ENCODE measurements around the gene PTPRS. TPM values are rescaled to one million over a fixed set of nuclear protein-coding genes. Genes with fewer than 3 reads are reported as not detected.

The PTPRS gene
- total and polyA plus RNA-seq, 4 donors, result 10.9 to 96.7 (median 46.4) TPM

- TF ChIP-seq CTCF (IDR thresholded peaks at IDR 0.05; ENCODE audit: control extremely low read depth, extremely low read depth), result no peak
- no peaks in the 10 kb centered on the region for H3K27me3 ChIP-seq (ENCODE audit: control insufficient read depth in 3 of 3, insufficient read depth in 3 of 3, low read length in 2 of 3)
- 76 to 86% methylated on average over 8 of the region's 8 CpGs for WGBS, 2 donors
- H3K9ac ChIP-seq (ENCODE audit: insufficient read depth in 1 of 2, low read length in 2 of 2), result peak overlapping the region in 1 of 2 donors; percentile 79
- ATAC-seq (ENCODE audit: insufficient read depth, low FRiP score) (no peak), DNase-seq (no peak)
- H3K9me3 ChIP-seq (ENCODE audit: control insufficient read depth in 4 of 4, insufficient read depth in 3 of 4, low read length in 3 of 4), result peaks cover 0 to 2% (median 0%) of the 10 kb centered on the region in 4 donors
- no peak overlapping the region for H3K4me3 ChIP-seq
- H3K27ac ChIP-seq (ENCODE audit: low read depth in 1 of 2, low read length in 1 of 2), result no peak overlapping the region
- peaks cover 0 to 30% (median 8%) of the 10 kb centered on the region in 5 donors for H3K4me1 ChIP-seq (ENCODE audit: control insufficient read depth in 5 of 5, insufficient read depth in 5 of 5, low read length in 5 of 5)
- peaks cover 0 to under 1% (median 0%) of the 10 kb centered on the region in 4 donors for H3K36me3 ChIP-seq (ENCODE audit: control insufficient read depth in 4 of 4, insufficient read depth in 4 of 4, low read length in 4 of 4)
Measured at GRCh38 chr19:5291588-5292193, 48.9 kb downstream of the PTPRS start.

Other genes with a start within 250 kb of the PTPRS start
- not detected for gene ZNRF4, start 114.6 kb upstream of the PTPRS start, total RNA-seq
- gene ZNRF4, start 114.6 kb upstream of the PTPRS start, polyA plus RNA-seq, result not detected
- gene TINCR, start 227.1 kb upstream of the PTPRS start, total RNA-seq, result 1 to 10 TPM; 1.8 to 2.0 TPM
- 1 to 10 TPM; 1.0 to 2.0 TPM for gene TINCR, start 227.1 kb upstream of the PTPRS start, polyA plus RNA-seq

Measured in lung (tissue), 12 donors.